Uterus (tissue), 4 donors: ENCODE data around the gene TRIO. TPM values are rescaled to one million over a fixed set of nuclear protein-coding genes. Genes with fewer than 3 reads are reported as not detected.

Experiments
- DNase-seq, 2 donors: peaks; one replicate each; pipeline ENCODE4 v3.0.0-alpha.2; 2019 to 2020
- H3K27ac ChIP-seq, 2 donors: fragments of 200-600 bp; sonication (generic); 1 replicate in 1 of 2; 2 replicates in 1 of 2; pipeline ENCODE4 v1.5.1; 2016 to 2018
- H3K27me3 ChIP-seq, 2 donors: fragments of 200-600 bp; sonication (generic); one replicate each; pipeline ENCODE4 v1.5.1; 2018 to 2019; ENCODE audit warnings: control low read depth in 1 of 2
- H3K36me3 ChIP-seq, 2 donors: fragments of 200-600 bp; sonication (generic); one replicate each; pipeline ENCODE4 v1.5.1; 2019; ENCODE audit warnings: control low read depth in 1 of 2
- H3K4me1 ChIP-seq, 2 donors: fragments of 200-600 bp; sonication (generic); one replicate each; pipeline ENCODE4 v1.5.1; 2018 to 2019; ENCODE audit warnings: control low read depth in 1 of 2
- H3K4me3 ChIP-seq, 2 donors: fragments of 200-600 bp; sonication (generic); 1 replicate in 1 of 2; 2 replicates in 1 of 2; pipeline ENCODE4 v1.5.1; 2018 to 2019; ENCODE audit warnings: mild to moderate bottlenecking in 1 of 2
- H3K9me3 ChIP-seq, 2 donors: fragments of 200-600 bp; sonication (generic); one replicate each; pipeline ENCODE4 v1.5.1; 2019; ENCODE audit warnings: control low read depth in 1 of 2
- POLR2A ChIP-seq, 2 donors: fragments of 450-650 bp; IDR thresholded peaks; one replicate each; pipeline ENCODE4 v1.6.1; 2016; ENCODE audit warnings: antibody characterized with exemption in 2 of 2, mild to moderate bottlenecking in 1 of 2, moderate library complexity in 1 of 2
- intact Hi-C: fragments of 100-400 bp; cut with DNase I; formaldehyde crosslinking; loops from one replicate; pipeline ENCODE4 v1.15.1; 2023; ENCODE audit warnings: low total_unique reads
- total RNA-seq, 4 donors: library from RNA; depleted of rRNA in 3 of 4; stranded (reverse); fragments of >200 nt in 3 of 4; gene quantifications; one replicate each; pipeline versions ENCODE4 v1.1.0 to v1.2.4, GENCODE V29; 2014 to 2023
- TF ChIP-seq, protein P1 (sequence below), 4 experiments: fragments of 200-600 bp in 2 of 4; fragments of 450-650 bp in 2 of 4; sonication (generic) in 2 of 4; IDR thresholded peaks; one replicate each; pipeline ENCODE4 v1.5.1; 2016 to 2019; ENCODE audit warnings: antibody characterized with exemption in 4 of 4, mild to moderate bottlenecking in 2 of 4, moderate library complexity in 1 of 4
- donor health status: DM: yes; HTN: yes; CAD: no.

The TRIO gene
- total RNA-seq, 4 donors from 2014 or later: 93.5 to 234 (median 207) TPM

DNA sequence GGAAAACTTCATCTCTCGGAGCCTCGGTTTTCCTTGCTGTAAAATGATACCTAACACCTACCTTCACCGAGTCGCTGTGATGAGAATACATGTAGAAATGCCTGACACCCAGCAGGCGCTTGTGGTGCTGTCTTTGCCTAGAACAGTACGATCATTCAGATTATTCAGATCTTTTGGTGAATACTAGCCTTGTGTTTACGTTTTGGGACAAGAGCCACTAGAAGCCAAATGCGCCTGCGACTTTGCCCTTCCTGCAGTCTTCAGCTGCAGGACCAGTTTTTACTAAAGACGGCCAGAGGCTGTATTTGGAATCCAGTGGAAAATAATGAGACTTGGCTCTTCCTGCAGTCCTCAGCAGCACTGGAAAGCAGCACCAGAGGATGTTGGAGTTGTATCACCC is 189.6 kb downstream of the TRIO start:
- Histone ChIP-seq H3K27ac (no peak overlapping the region), H3K9me3 (no peaks in the 10 kb centered on the region), H3K36me3 (no peaks in the 10 kb centered on the region), H3K4me1 (no peaks in the 10 kb centered on the region), H3K27me3 (no peaks in the 10 kb centered on the region), H3K4me3 (no peak overlapping the region)
- TF ChIP-seq, protein P1, sequence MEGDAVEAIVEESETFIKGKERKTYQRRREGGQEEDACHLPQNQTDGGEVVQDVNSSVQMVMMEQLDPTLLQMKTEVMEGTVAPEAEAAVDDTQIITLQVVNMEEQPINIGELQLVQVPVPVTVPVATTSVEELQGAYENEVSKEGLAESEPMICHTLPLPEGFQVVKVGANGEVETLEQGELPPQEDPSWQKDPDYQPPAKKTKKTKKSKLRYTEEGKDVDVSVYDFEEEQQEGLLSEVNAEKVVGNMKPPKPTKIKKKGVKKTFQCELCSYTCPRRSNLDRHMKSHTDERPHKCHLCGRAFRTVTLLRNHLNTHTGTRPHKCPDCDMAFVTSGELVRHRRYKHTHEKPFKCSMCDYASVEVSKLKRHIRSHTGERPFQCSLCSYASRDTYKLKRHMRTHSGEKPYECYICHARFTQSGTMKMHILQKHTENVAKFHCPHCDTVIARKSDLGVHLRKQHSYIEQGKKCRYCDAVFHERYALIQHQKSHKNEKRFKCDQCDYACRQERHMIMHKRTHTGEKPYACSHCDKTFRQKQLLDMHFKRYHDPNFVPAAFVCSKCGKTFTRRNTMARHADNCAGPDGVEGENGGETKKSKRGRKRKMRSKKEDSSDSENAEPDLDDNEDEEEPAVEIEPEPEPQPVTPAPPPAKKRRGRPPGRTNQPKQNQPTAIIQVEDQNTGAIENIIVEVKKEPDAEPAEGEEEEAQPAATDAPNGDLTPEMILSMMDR (IDR thresholded peaks at IDR 0.05): no peak
- TF ChIP-seq POLR2A (IDR thresholded peaks at IDR 0.05): no peak
- DNase-seq: no peak
- intact Hi-C loops: no loop called here

- H3K36me3 ChIP-seq: no peaks in the 10 kb centered on the region
- intact Hi-C loops: no loop called here
- TF ChIP-seq, protein P1 (IDR thresholded peaks at IDR 0.05): no peak
- TF ChIP-seq POLR2A (IDR thresholded peaks at IDR 0.05): no peak
- no peaks in the 10 kb centered on the region for H3K9me3 ChIP-seq
- no peak overlapping the region for H3K4me3 ChIP-seq
- H3K27ac ChIP-seq: no peak overlapping the region
- peaks cover 0 to 3% of the 10 kb centered on the region in 2 donors for H3K4me1 ChIP-seq
- DNase-seq: no peak
- no peaks in the 10 kb centered on the region for H3K27me3 ChIP-seq
Measured at GRCh38 chr5:14337593-14337992, 194.5 kb downstream of the TRIO start.

- H3K4me3 ChIP-seq: no peak overlapping the region
- intact Hi-C loops: no loop called here
- H3K27ac ChIP-seq: no peak overlapping the region
- no peaks in the 10 kb centered on the region for H3K36me3 ChIP-seq
- H3K4me1 ChIP-seq: peaks cover 0 to 3% of the 10 kb centered on the region in 2 donors
- DNase-seq: no peak
- no peaks in the 10 kb centered on the region for H3K27me3 ChIP-seq
- no peak for TF ChIP-seq POLR2A (IDR thresholded peaks at IDR 0.05)
- TF ChIP-seq, protein P1 (IDR thresholded peaks at IDR 0.05): no peak
- no peaks in the 10 kb centered on the region for H3K9me3 ChIP-seq
Measured at GRCh38 chr5:14339468-14339867, 196.3 kb downstream of the TRIO start.

DNA sequence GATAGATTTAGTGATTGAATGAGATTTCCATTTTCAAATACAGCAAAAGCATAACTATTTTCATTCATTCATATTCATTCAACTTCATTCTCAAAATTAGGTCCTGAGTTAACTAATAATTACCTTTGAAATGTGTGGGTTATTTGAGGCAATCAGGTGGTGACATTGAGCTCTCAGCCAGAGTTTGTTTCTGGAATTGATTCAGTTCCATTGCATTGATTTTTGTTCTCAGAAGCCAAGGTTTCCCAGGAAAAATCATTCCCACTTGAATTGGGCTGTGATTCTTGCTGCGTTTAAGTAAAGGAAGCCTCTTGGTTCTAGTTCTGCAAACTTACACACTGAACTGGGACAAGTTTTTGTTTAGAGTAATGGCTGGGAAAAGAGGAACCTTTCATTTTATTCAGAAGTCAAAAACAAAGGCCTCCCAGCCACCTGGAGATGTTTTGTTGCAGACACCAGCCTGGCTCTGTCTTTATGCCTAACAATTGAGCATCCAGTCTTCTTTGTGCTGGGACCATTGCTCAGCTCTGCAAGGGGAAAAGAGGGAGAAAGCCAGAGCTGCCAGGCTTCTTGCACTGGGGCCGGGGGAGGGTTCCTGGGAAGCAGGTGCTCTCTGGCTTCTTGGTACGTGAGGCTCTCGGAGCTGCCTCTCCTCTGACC is 198.6 kb downstream of the TRIO start:
- no peaks in the 10 kb centered on the region for H3K27me3 ChIP-seq
- no peaks in the 10 kb centered on the region for H3K9me3 ChIP-seq
- TF ChIP-seq, protein P1 (IDR thresholded peaks at IDR 0.05): no peak
- TF ChIP-seq POLR2A (IDR thresholded peaks at IDR 0.05): no peak
- H3K36me3 ChIP-seq: no peaks in the 10 kb centered on the region
- DNase-seq: no peak
- H3K27ac ChIP-seq: no peak overlapping the region
- H3K4me3 ChIP-seq: no peak overlapping the region
- intact Hi-C loops: no loop called here
- H3K4me1 ChIP-seq: peaks cover 0 to 3% of the 10 kb centered on the region in 2 donors

GRCh38 chr5:14342306-14342705 is 199.2 kb downstream of the TRIO start:
- peaks cover 0 to 3% of the 10 kb centered on the region in 2 donors for H3K4me1 ChIP-seq
- no peaks in the 10 kb centered on the region for H3K36me3 ChIP-seq
- no peak for DNase-seq
- H3K4me3 ChIP-seq: no peak overlapping the region
- no peak for TF ChIP-seq POLR2A (IDR thresholded peaks at IDR 0.05)
- TF ChIP-seq, protein P1 (IDR thresholded peaks at IDR 0.05): no peak
- no peaks in the 10 kb centered on the region for H3K9me3 ChIP-seq
- no peak overlapping the region for H3K27ac ChIP-seq
- no peaks in the 10 kb centered on the region for H3K27me3 ChIP-seq
- intact Hi-C loops: no loop called here
